Ovary (tissue), 3 donors: ENCODE results near the gene HOXA1.

Experiments
- CTCF ChIP-seq, 3 donors: fragments of 450-650 bp in 2 of 3; fragments of 200-600 bp in 1 of 3; IDR thresholded peaks; one replicate each; pipeline versions ENCODE4 v1.5.1 to v1.8.0; 2016 to 2022; ENCODE audit warnings: antibody characterized with exemption in 3 of 3, mild to moderate bottlenecking in 1 of 3
- EP300 ChIP-seq: sonication (generic); formaldehyde crosslinking; IDR thresholded peaks from one replicate; pipeline ENCODE4 v1.6.1; 2017; ENCODE audit warnings: antibody characterized with exemption
- POLR2A ChIP-seq: fragments of 450-650 bp; IDR thresholded peaks from one replicate; pipeline ENCODE4 v1.6.1; 2017; ENCODE audit warnings: antibody characterized with exemption, mild to moderate bottlenecking, moderate library complexity
- donor health status: DM: no; HTN: no; CAD: no.

- TF ChIP-seq CTCF (IDR thresholded peaks at IDR 0.05) (no peak), POLR2A (no peak), EP300 (no peak)
These were observed 28.5 kb upstream of the HOXA1 start for GRCh38 chr7:27124096-27124901.
